Measurements from ENCODE around the gene ZNF738. TPM values are rescaled to one million over a fixed set of nuclear protein-coding genes. Genes with fewer than 3 reads are reported as not detected.

The ZNF738 gene
- polyA plus RNA-seq, 1 donor from 2014 or later, result 159 TPM

DNA sequence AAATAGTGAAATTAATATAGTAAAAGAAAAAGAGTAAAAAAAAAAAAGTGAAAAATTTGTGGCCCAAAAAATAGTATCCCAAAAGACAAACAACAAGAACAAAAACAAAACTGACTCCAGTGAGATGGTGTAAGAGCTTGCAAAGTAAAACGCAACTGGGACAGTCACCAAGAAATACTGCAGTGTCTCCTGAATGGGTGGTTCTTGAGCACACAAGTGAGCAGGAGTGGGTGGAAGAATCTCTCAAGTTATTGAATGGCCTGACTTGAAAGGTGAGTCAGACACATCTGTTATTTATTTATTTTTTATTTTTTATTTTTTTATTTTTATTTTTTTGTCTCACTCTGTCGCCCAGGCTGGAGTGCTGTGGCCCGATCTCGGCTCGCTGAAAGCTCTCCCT lies 40.1 kb downstream of the ZNF738 start:
- Histone ChIP-seq H3K36me3 (ENCODE audit: insufficient read depth, low read length) (peaks cover 17% of the 10 kb centered on the region), H3K27ac (ENCODE audit: low read length) (no peak overlapping the region), H3K4me2 (ENCODE audit: low read length) (peak overlapping the region; percentile 95), H3K9me3 (ENCODE audit: low read length) (peaks cover 4% of the 10 kb centered on the region), H3F3A (ENCODE audit: insufficient read depth, low read length, poor library complexity, severe bottlenecking) (no peaks in the 10 kb centered on the region), H4K20me1 (ENCODE audit: insufficient read depth) (no peaks in the 10 kb centered on the region), H2AFZ (ENCODE audit: low read depth, low read length) (no peak overlapping the region), H3K27me3 (ENCODE audit: insufficient read depth, low read depth, low read length) (no peaks in the 10 kb centered on the region), H3K79me2 (replicated peaks; ENCODE audit: insufficient read depth, low read length) (peaks cover 54% of the 10 kb centered on the region), H3K9ac (ENCODE audit: low read length) (no peak overlapping the region), H3K4me3 (ENCODE audit: low read length) (peak overlapping the region; percentile 82), H3K9me2 (ENCODE audit: insufficient read depth, low read length) (no peaks in the 10 kb centered on the region)
- TF ChIP-seq, protein P1, sequence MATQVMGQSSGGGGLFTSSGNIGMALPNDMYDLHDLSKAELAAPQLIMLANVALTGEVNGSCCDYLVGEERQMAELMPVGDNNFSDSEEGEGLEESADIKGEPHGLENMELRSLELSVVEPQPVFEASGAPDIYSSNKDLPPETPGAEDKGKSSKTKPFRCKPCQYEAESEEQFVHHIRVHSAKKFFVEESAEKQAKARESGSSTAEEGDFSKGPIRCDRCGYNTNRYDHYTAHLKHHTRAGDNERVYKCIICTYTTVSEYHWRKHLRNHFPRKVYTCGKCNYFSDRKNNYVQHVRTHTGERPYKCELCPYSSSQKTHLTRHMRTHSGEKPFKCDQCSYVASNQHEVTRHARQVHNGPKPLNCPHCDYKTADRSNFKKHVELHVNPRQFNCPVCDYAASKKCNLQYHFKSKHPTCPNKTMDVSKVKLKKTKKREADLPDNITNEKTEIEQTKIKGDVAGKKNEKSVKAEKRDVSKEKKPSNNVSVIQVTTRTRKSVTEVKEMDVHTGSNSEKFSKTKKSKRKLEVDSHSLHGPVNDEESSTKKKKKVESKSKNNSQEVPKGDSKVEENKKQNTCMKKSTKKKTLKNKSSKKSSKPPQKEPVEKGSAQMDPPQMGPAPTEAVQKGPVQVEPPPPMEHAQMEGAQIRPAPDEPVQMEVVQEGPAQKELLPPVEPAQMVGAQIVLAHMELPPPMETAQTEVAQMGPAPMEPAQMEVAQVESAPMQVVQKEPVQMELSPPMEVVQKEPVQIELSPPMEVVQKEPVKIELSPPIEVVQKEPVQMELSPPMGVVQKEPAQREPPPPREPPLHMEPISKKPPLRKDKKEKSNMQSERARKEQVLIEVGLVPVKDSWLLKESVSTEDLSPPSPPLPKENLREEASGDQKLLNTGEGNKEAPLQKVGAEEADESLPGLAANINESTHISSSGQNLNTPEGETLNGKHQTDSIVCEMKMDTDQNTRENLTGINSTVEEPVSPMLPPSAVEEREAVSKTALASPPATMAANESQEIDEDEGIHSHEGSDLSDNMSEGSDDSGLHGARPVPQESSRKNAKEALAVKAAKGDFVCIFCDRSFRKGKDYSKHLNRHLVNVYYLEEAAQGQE (IDR thresholded peaks at IDR 0.05; ENCODE audit: borderline replicate concordance), result no peak
- no peak for TF ChIP-seq TAF1 (IDR thresholded peaks at IDR 0.05; ENCODE audit: low read depth)
- no peak for TF ChIP-seq EP300 (conservative IDR thresholded peaks at IDR 0.05; ENCODE audit: poor library complexity, severe bottlenecking)
- no peak for TF ChIP-seq EZH2 (IDR thresholded peaks at IDR 0.05; ENCODE audit: borderline replicate concordance, insufficient read depth, low read length, poor library complexity, severe bottlenecking)
- TF ChIP-seq MXI1 (conservative IDR thresholded peaks at IDR 0.05; ENCODE audit: poor library complexity, severe bottlenecking), result no peak
- TF ChIP-seq, protein P2, sequence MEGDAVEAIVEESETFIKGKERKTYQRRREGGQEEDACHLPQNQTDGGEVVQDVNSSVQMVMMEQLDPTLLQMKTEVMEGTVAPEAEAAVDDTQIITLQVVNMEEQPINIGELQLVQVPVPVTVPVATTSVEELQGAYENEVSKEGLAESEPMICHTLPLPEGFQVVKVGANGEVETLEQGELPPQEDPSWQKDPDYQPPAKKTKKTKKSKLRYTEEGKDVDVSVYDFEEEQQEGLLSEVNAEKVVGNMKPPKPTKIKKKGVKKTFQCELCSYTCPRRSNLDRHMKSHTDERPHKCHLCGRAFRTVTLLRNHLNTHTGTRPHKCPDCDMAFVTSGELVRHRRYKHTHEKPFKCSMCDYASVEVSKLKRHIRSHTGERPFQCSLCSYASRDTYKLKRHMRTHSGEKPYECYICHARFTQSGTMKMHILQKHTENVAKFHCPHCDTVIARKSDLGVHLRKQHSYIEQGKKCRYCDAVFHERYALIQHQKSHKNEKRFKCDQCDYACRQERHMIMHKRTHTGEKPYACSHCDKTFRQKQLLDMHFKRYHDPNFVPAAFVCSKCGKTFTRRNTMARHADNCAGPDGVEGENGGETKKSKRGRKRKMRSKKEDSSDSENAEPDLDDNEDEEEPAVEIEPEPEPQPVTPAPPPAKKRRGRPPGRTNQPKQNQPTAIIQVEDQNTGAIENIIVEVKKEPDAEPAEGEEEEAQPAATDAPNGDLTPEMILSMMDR (IDR thresholded peaks at IDR 0.05; ENCODE audit: poor library complexity, severe bottlenecking), result no peak
- TF ChIP-seq SMC3 (conservative IDR thresholded peaks at IDR 0.05; ENCODE audit: poor library complexity), result no peak

DNA sequence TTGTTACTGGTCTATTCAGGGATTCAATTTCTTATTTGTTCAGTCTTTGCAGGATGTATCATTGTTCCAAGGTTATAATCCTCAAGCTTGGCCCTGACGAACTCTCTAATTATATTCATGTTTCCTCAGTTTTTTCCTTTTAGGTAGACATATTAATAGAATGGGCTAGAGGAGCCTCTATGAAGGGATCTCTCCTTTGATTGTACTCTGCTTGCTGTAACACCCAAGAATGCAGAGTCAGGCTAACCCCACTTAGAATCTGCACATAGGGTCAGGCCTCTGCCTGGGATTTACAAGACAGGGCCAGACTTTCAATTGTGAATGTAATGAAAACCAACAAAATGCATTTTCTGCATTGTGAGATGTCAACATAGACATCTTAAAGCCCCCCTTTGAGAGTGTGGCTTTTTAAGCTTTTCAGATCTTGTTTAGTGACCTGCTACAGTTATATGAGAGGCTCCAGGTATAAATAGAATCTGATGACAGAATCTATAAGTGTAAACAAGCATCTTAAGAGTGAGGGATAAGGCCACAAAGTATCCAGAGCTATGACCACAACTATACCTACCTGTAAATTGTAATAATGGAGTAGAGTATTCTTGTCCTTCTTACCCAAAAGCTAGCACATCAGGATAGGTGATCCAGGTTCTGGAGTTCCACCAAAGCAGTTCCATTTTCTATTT lies 43.6 kb downstream of the ZNF738 start:
- Histone ChIP-seq H4K20me1 (ENCODE audit: insufficient read depth) (no peaks in the 10 kb centered on the region), H3F3A (ENCODE audit: insufficient read depth, low read length, poor library complexity, severe bottlenecking) (no peaks in the 10 kb centered on the region), H3K79me2 (replicated peaks; ENCODE audit: insufficient read depth, low read length) (peaks cover 57% of the 10 kb centered on the region), H3K4me2 (ENCODE audit: low read length) (no peak overlapping the region), H3K4me3 (ENCODE audit: low read length) (no peak overlapping the region), H3K9me2 (ENCODE audit: insufficient read depth, low read length) (no peaks in the 10 kb centered on the region), H2AFZ (ENCODE audit: low read depth, low read length) (no peak overlapping the region), H3K9ac (ENCODE audit: low read length) (no peak overlapping the region), H3K27ac (ENCODE audit: low read length) (no peak overlapping the region), H3K36me3 (ENCODE audit: insufficient read depth, low read length) (peaks cover 25% of the 10 kb centered on the region), H3K27me3 (ENCODE audit: insufficient read depth, low read depth, low read length) (no peaks in the 10 kb centered on the region), H3K9me3 (ENCODE audit: low read length) (peaks cover 4% of the 10 kb centered on the region)
- TF ChIP-seq EZH2 (IDR thresholded peaks at IDR 0.05; ENCODE audit: borderline replicate concordance, insufficient read depth, low read length, poor library complexity, severe bottlenecking) (no peak), SMC3 (conservative IDR thresholded peaks at IDR 0.05; ENCODE audit: poor library complexity) (no peak), MXI1 (conservative IDR thresholded peaks at IDR 0.05; ENCODE audit: poor library complexity, severe bottlenecking) (no peak), EP300 (conservative IDR thresholded peaks at IDR 0.05; ENCODE audit: poor library complexity, severe bottlenecking) (no peak)

Data from neural cell (in vitro differentiated cells).